HFF-Myc (cell line): ENCODE measurements around the gene ADAP1.
"Not testable (repeated sequence)": the region's sequence is repeated elsewhere in the genome, so short reads cannot be mapped to it uniquely, and the experiment has no call there.

Experiments used
- DNase-seq: peaks from one replicate; pipeline ENCODE4 v3.0.0-alpha.2; 2011; ENCODE audit warnings: low read depth; ENCODE audit errors: extremely low read depth
- H3K4me3 ChIP-seq: replicated peaks from 2 replicates; pipeline ENCODE4 v1.5.1; 2011; ENCODE audit warnings: low read depth, mild to moderate bottlenecking, control low read depth, low read length
- TF ChIP-seq, protein P1 (sequence below): IDR thresholded peaks from 2 replicates; pipeline ENCODE4 v1.5.1; 2012; ENCODE audit warnings: mild to moderate bottlenecking, low read depth, low read length, control low read depth; ENCODE audit errors: missing control alignments

The ADAP1 gene

DNA sequence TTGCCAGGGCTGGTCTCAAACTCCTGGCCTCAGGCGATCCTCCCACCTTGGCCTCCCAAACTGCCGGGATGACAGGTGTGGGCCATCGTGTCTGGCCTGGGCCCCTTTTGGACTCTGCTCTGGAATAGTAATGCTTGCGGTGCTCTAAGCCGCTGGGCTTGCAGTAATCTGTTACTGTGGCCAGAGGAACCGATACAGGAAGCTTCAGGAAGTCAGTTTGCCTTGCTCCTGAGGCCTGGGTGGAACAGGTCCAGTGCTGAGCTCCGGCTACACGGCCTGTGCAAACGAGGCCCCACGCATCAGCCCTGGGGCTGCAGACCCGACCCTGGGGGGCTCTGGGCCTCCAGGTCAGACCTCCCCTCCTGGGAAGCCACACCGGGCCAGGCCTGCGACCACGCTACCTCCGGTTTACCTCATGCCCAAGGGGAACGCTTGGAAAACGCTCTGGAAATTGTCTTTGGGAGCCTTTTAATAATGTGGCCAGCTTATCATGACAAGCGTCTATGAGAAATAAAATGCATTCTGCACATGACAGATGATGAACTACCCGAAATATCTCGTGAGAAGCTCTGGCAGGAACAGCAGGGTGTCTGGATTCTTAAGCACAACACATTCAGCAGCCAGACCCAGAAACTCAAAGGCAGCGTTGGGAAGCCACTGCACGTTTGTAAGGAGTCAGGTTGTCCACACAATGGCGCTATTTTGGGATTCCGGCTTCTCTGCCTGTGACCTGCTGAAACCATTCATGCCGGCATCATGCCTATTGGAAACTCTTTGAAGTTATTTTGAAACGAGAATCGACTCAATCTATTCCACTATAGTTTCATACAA, 10.1 kb upstream of the ADAP1 start:
- H3K4me3 ChIP-seq: no peak overlapping the region
- DNase-seq: no peak
- TF ChIP-seq, protein P1, sequence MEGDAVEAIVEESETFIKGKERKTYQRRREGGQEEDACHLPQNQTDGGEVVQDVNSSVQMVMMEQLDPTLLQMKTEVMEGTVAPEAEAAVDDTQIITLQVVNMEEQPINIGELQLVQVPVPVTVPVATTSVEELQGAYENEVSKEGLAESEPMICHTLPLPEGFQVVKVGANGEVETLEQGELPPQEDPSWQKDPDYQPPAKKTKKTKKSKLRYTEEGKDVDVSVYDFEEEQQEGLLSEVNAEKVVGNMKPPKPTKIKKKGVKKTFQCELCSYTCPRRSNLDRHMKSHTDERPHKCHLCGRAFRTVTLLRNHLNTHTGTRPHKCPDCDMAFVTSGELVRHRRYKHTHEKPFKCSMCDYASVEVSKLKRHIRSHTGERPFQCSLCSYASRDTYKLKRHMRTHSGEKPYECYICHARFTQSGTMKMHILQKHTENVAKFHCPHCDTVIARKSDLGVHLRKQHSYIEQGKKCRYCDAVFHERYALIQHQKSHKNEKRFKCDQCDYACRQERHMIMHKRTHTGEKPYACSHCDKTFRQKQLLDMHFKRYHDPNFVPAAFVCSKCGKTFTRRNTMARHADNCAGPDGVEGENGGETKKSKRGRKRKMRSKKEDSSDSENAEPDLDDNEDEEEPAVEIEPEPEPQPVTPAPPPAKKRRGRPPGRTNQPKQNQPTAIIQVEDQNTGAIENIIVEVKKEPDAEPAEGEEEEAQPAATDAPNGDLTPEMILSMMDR: no peak

DNA sequence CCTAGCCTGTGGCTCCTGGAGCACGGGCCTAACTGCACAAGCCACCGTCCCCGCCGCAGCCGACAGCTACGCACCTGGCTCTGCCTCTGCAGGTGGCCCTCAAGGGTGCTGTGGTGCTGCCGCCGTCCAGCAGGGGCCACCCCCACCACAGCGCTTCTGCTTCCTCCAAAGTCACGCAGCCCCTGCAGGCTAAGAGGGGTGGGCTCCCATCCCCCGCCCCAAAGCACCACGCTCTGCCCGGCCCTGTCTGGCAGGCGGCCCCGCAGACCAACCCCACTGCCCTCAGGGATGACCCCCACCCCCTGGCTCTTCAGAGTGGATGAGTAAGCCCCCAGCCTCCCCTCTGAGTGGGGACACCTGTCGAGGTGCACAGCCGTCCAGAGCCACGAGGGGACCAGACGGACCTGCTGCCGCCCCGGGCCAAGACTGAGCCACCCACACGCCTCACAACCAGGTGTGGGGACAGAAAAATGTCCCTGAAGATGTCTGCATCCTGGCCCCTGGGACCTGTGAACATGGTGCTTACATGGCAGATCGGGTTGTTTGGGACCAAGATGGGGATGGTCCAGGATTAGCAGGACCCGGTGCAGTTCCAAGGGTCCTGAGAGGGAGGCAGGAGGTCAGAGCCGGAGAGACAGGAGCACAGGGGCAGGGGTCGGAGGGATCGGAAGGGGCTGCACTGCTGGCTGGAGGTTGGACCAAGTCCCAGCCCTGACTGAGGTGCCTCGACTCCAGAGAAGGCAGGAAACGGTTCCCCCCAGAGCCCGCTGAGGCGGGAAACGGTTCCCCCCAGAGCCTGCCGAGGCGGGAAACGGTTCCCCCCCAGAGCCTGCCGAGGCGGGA, 9.0 kb upstream of the ADAP1 start:
- TF ChIP-seq, protein P1: no peak
- no peak overlapping the region for H3K4me3 ChIP-seq
- no peak for DNase-seq

DNA sequence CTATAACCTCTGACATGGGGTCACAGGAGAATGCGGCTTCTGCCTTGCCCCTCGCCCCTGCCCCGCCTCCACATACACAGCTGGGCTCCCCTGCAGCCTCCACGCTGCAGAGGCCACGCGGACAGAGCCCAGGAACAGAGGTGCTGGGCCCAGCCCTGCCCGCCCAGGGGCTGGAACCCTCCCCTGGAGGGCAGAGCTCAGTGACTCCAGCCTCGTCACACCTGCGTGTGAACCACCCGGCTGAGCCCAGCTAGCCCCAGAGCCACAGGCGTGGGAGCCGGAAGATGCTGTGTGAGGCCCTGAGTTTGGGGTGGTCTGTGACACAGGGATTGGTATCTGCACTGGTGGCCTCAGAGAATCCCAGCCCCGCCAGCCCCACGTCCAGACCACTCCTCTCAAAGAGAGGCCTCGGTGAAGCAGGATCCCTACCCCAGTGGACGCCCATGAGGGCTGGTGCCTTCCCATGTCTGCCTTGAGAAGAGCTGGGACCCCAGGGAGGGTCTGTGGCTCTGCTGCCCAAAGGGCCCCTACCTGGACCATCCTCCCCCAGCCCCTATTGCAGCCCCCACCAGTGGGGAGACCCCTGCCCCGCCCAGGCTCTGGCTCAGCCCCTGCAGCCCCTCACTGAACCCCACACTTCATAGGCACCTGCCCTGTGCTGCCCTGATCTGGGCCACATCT, 8.1 kb upstream of the ADAP1 start:
- DNase-seq: no peak
- TF ChIP-seq, protein P1: no peak
- no peak overlapping the region for H3K4me3 ChIP-seq

DNA sequence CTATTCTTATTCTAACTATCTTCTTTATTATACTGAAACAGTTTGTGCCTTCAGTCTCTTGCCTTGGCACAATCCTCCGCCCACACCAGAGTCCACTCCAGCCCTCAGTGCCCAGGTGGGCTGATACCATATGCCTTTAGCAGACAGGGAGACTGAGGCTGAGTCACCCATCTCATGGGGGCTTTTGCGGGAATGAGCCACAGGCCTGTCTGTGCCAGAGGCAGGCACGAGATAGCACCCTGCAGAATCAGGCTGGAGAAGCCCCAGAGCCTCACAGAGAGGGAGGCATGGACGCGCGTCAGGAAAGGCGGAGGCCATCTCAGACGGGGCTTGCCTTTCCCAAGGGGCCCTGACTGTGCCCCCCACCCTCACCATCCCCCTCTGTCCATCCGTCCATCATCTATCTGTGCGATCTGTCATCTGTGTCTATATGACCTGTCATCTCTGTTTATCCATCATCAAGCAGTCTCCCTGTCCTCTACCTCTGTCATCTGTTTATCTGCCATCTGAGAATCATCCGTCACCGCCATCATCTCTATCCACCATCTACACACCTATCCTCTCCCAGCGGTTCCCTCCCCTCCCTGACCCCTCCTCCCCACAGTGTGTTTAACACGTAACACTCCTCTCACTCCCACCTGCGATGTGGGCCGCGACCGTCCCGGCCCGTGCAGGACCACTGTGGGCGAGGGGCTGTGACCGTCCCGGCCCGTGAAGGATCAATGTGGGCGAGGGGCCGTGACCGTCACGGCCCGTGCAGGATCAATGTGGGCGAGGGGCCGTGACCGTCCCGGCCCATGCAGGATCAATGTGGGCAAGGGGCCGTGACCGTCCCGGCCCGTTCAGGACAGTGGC, 7.3 kb upstream of the ADAP1 start:
- TF ChIP-seq, protein P1: no peak
- no peak for DNase-seq
- no peak overlapping the region for H3K4me3 ChIP-seq

DNA sequence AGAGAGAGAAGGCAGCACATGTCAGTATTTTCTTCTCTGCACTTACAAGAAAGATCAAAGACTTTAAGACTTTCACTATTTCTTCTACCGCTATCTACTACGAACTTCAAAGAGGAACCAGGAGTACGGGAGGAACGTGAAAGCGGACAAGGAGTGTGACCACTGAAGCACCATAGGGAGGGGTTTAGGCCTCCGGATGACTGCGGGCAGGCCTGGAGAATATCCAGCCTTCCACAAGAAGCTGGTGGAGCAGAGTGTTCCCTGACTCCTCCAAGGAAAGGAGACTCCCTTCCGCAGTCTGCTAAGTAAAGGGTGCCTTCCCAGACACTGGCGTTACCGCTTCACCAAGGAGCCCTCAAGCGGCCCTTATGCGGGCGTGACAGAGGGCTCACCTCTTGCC, 6.5 kb upstream of the ADAP1 start:
- not testable (repeated sequence) for H3K4me3 ChIP-seq

DNA sequence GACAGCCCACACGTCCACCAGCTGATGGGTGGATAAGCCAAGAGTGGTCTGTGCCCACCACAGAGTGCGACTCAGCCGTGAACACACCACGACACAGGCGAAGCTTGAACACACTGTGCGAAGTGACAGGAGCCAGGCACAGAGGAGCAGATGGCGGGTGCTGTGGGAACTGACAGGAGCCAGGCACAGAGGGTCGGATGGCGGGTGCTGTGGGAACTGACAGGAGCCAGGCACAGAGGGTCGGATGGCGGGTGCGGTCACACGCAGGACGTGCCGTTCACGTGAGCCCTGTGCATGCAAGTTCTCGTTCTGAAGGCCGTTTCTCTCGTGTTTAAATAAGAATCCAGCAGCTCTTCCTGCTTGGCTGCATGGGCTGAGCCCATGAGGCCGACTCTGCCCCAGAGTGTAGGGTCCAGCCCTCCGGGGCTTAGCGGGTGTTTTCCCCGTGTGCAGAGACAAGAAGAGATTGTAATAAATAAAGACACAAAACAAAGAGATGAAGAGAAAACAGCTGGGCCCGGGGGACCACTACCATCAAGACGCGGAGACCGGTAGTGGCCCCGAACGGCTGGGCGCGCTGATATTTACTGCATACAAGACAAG, 5.9 kb upstream of the ADAP1 start:
- no peak for DNase-seq
- H3K4me3 ChIP-seq: no peak overlapping the region
- TF ChIP-seq, protein P1: no peak

More for the DNA sequence above, 6.5 kb upstream of the ADAP1 start:
- not testable (repeated sequence) for DNase-seq

DNA sequence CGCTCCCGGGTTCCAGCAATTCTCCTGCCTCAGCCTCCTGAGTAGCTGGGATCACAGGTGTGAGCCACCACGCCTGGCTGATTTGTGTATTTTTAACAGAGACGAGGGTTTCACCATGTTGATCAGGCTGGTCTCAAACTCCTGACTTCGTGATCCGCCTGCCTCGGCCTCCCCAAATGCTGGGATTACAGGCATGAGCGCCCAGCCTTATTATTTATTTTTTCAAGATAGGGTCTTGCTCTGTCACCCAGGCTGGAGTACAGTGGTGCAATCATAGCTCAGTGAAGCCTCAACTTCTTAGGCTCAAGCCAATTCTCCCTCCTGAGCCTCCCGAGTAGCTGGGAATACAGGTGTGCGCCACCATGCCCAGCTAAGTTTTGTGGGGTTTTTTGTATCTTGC, 5.3 kb upstream of the ADAP1 start:
- H3K4me3 ChIP-seq: not testable (repeated sequence)

More for the DNA sequence above, 5.3 kb upstream of the ADAP1 start:
- DNase-seq: not testable (repeated sequence)
